ENCODE data around the gene HBB. TPM values are rescaled to one million over a fixed set of nuclear protein-coding genes. Genes with fewer than 3 reads are reported as not detected.

Gene HBB
- total and polyA plus RNA-seq, 2 donors (not counting 3 experiments of a cell fraction or from before 2014, with no cell fraction given) = not detected

DNA sequence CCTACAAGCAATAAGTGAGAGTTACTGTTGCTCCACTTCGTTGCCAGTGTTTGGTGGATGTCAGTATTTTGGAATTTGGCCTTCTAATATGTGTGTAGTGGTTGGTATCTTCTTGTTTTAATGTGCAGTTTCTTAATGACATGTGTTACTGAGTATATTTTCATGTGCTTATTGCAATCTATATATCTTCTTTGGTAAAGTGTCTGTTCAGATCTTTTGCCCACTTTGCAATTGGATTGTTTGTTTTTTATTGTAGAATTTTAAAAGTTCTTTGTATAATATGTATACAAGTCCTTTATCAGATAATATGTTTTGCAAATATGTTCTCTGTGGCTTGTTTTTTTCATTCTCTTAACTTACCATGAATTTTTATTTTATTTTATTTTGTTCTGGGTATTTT lies 34.1 kb downstream of the HBB start:
- Histone ChIP-seq H3K27ac (ENCODE audit: insufficient read depth, low read depth, low read length) (no peak overlapping the region), H3K79me2 (ENCODE audit: control insufficient read depth, insufficient read depth, low read length) (no peaks in the 10 kb centered on the region), H4K20me1 (replicated peaks; ENCODE audit: control insufficient read depth, extremely low read depth, insufficient read depth, low read length) (no peaks in the 10 kb centered on the region), H2AFZ (ENCODE audit: low read depth, low read length) (no peak overlapping the region), H3K9me3 (replicated peaks; ENCODE audit: control insufficient read depth, insufficient read depth, low read length) (no peaks in the 10 kb centered on the region), H3K4me3 (replicated peaks in 1 of 3; ENCODE audit: insufficient read depth in 1 of 3, low read depth in 1 of 3, low read length in 3 of 3) (no peak overlapping the region), H3K9me1 (replicated peaks; ENCODE audit: control insufficient read depth, extremely low read depth, insufficient read depth, low read length) (no peaks in the 10 kb centered on the region), H3K4me2 (ENCODE audit: insufficient read depth, low read length) (no peak overlapping the region), H3K4me1 (ENCODE audit: control insufficient read depth, extremely low read depth, insufficient read depth, low read length) (no peaks in the 10 kb centered on the region), H3K36me3 (ENCODE audit: control insufficient read depth in 2 of 2, extremely low read depth in 1 of 2, insufficient read depth in 2 of 2, low read length in 2 of 2) (no peaks in the 10 kb centered on the region), H3K27me3 (ENCODE audit: control insufficient read depth in 2 of 2, insufficient read depth in 2 of 2, low read length in 2 of 2) (peaks cover 0 to 2% of the 10 kb centered on the region in 2 experiments), H3K9ac (replicated peaks; ENCODE audit: extremely low read depth, insufficient read depth, low read length) (no peak overlapping the region)
- FAIRE-seq = no peak
- CTCF ChIA-PET = no interaction called here
- no peak for DNase-seq (ENCODE audit: low read depth, low spot score)
- BruUV-seq (replicated peaks) = no TSS peak
- TF ChIP-seq JUN (IDR thresholded peaks at IDR 0.05; ENCODE audit: borderline replicate concordance, insufficient read depth, insufficient read length, low read depth) (no peak), EZH2 (IDR thresholded peaks at IDR 0.05; ENCODE audit: borderline replicate concordance, low read depth, low read length, severe bottlenecking) (no peak), GATA2 (IDR thresholded peaks at IDR 0.05; ENCODE audit: insufficient read depth, insufficient read length, low read depth, low read length) (no peak), POLR2AphosphoS5 (IDR thresholded peaks at IDR 0.05; ENCODE audit: insufficient read depth, low read depth, low read length) (no peak), FOS (IDR thresholded peaks at IDR 0.05; ENCODE audit: borderline replicate concordance, insufficient read depth, low read length) (no peak), MYC (IDR thresholded peaks at IDR 0.05; ENCODE audit: low read depth, low read length) (no peak), POLR2A (IDR thresholded peaks at IDR 0.05; ENCODE audit: low read depth, low read length) (no peak)
- TF ChIP-seq, protein P1, sequence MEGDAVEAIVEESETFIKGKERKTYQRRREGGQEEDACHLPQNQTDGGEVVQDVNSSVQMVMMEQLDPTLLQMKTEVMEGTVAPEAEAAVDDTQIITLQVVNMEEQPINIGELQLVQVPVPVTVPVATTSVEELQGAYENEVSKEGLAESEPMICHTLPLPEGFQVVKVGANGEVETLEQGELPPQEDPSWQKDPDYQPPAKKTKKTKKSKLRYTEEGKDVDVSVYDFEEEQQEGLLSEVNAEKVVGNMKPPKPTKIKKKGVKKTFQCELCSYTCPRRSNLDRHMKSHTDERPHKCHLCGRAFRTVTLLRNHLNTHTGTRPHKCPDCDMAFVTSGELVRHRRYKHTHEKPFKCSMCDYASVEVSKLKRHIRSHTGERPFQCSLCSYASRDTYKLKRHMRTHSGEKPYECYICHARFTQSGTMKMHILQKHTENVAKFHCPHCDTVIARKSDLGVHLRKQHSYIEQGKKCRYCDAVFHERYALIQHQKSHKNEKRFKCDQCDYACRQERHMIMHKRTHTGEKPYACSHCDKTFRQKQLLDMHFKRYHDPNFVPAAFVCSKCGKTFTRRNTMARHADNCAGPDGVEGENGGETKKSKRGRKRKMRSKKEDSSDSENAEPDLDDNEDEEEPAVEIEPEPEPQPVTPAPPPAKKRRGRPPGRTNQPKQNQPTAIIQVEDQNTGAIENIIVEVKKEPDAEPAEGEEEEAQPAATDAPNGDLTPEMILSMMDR (IDR thresholded peaks at IDR 0.05; ENCODE audit: extremely low read depth in 1 of 2, insufficient read depth in 1 of 2, low read depth in 1 of 2, low read length in 2 of 2) = no peak
- TF ChIP-seq, protein P2, sequence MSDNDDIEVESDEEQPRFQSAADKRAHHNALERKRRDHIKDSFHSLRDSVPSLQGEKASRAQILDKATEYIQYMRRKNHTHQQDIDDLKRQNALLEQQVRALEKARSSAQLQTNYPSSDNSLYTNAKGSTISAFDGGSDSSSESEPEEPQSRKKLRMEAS (IDR thresholded peaks at IDR 0.05; ENCODE audit: insufficient read depth, insufficient read length) = no peak
- intact Hi-C loops (cut with micrococcal nuclease) = no loop called here
- dilution Hi-C loops (cut with MboI; ENCODE audit: extremely low pct_ligation_motif_present, low sequenced_read_pairs) = no loop called here
- POLR2A ChIA-PET = no interaction called here
